HepG2 (cell line): ENCODE results near the gene CABLES1. TPM values are rescaled to one million over a fixed set of nuclear protein-coding genes. Genes with fewer than 3 reads are reported as not detected.
A peak's percentile ranks its signal among the peaks of the same experiment; 100 is the strongest.

Experiments used
- HIC2 ChIP-seq: sonication (generic); formaldehyde crosslinking; IDR thresholded peaks from 2 replicates; pipeline ENCODE4 v1.9.0; 2022; ENCODE audit warnings: low read depth, missing genetic modification reagents
- PATZ1 ChIP-seq: sonication (generic); formaldehyde crosslinking; IDR thresholded peaks from 2 replicates; pipeline ENCODE4 v1.4.0; 2020; ENCODE audit warnings: missing genetic modification reagents
- TAF15 ChIP-seq: fragments of 200-400 bp; formaldehyde crosslinking; IDR thresholded peaks from one replicate; pipeline ENCODE4 v1.6.1; 2018; ENCODE audit warnings: mild to moderate bottlenecking, low read depth, low read length; ENCODE audit not compliant: poor library complexity, severe bottlenecking
- TARDBP ChIP-seq: sonication (generic); formaldehyde crosslinking; IDR thresholded peaks from 2 replicates; pipeline ENCODE4 v1.8.0; 2022; ENCODE audit warnings: mild to moderate bottlenecking, missing genetic modification reagents
- ZNF598 ChIP-seq: sonication (generic); formaldehyde crosslinking; IDR thresholded peaks from 2 replicates; pipeline ENCODE4 v1.5.1; 2020; ENCODE audit warnings: mild to moderate bottlenecking, missing genetic modification reagents, borderline replicate concordance
- polyA plus RNA-seq, 8 experiments: library from polyadenylated mRNA; depleted of rRNA in 3 of 8; stranded (reverse) in 7 of 8; unstranded in 1 of 8; fragments of >200 nt; fragmentation: Illumina TruSeq in 4 of 8; extraction: Trizol in 4 of 8; gene quantifications; 2 replicates each; pipeline versions ENCODE4 v1.2.1 to v1.2.3, GENCODE V29; 2011 to 2016; ENCODE audit warnings: low read depth in 4 of 8, missing spikeins in 1 of 8, mixed read lengths in 1 of 8; ENCODE audit not compliant: insufficient read depth in 1 of 8
- total RNA-seq, 5 experiments: library from RNA; depleted of rRNA; stranded (reverse); fragments of >200 nt; fragmentation: Illumina TruSeq; extraction: Trizol; gene quantifications; 2 replicates each; pipeline ENCODE4 v1.2.3, GENCODE V29; 2016; ENCODE audit warnings: low read depth in 1 of 5
- TF ChIP-seq, protein P1 (sequence below), 2 experiments: sonication (generic) in 1 of 2; formaldehyde crosslinking in 1 of 2; IDR thresholded peaks; 2 replicates each; pipeline versions ENCODE4 v1.6.1 to v1.9.0; 2014 to 2022; ENCODE audit warnings: antibody characterized with exemption in 1 of 2, borderline replicate concordance in 1 of 2, inconsistent platforms in 1 of 2, low read depth in 1 of 2, missing genetic modification reagents in 1 of 2
- TF ChIP-seq, protein P2 (sequence below): sonication (generic); formaldehyde crosslinking; IDR thresholded peaks from 2 replicates; pipeline ENCODE4 v1.4.0; 2020; ENCODE audit warnings: mild to moderate bottlenecking, missing genetic modification reagents
- TF ChIP-seq, protein P3 (sequence below): sonication (generic); formaldehyde crosslinking; IDR thresholded peaks from 2 replicates; pipeline ENCODE4 v1.5.1; 2020; ENCODE audit warnings: mild to moderate bottlenecking, missing genetic modification reagents, borderline replicate concordance

The CABLES1 gene
- total and polyA plus RNA-seq, 2 of the 13 experiments (the other 11 are each of a cell fraction or from before 2014, with no cell fraction given): 14.7 to 25.8 TPM

GRCh38 chr18:23136326-23137096 lies 1.2 kb downstream of the CABLES1 start (continued):
- TF ChIP-seq HIC2: peak; percentile 15; the same call in 1 of the 2 replicates
- TF ChIP-seq TAF15: no peak
- TF ChIP-seq, protein P1, sequence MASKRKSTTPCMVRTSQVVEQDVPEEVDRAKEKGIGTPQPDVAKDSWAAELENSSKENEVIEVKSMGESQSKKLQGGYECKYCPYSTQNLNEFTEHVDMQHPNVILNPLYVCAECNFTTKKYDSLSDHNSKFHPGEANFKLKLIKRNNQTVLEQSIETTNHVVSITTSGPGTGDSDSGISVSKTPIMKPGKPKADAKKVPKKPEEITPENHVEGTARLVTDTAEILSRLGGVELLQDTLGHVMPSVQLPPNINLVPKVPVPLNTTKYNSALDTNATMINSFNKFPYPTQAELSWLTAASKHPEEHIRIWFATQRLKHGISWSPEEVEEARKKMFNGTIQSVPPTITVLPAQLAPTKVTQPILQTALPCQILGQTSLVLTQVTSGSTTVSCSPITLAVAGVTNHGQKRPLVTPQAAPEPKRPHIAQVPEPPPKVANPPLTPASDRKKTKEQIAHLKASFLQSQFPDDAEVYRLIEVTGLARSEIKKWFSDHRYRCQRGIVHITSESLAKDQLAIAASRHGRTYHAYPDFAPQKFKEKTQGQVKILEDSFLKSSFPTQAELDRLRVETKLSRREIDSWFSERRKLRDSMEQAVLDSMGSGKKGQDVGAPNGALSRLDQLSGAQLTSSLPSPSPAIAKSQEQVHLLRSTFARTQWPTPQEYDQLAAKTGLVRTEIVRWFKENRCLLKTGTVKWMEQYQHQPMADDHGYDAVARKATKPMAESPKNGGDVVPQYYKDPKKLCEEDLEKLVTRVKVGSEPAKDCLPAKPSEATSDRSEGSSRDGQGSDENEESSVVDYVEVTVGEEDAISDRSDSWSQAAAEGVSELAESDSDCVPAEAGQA (IDR thresholded peaks at IDR 0.05; ENCODE audit: low read depth): no peak
- TF ChIP-seq, protein P1 (CRISPR knock-in tag; IDR thresholded peaks at IDR 0.05; ENCODE audit: borderline replicate concordance): no peak
- TF ChIP-seq, protein P2, sequence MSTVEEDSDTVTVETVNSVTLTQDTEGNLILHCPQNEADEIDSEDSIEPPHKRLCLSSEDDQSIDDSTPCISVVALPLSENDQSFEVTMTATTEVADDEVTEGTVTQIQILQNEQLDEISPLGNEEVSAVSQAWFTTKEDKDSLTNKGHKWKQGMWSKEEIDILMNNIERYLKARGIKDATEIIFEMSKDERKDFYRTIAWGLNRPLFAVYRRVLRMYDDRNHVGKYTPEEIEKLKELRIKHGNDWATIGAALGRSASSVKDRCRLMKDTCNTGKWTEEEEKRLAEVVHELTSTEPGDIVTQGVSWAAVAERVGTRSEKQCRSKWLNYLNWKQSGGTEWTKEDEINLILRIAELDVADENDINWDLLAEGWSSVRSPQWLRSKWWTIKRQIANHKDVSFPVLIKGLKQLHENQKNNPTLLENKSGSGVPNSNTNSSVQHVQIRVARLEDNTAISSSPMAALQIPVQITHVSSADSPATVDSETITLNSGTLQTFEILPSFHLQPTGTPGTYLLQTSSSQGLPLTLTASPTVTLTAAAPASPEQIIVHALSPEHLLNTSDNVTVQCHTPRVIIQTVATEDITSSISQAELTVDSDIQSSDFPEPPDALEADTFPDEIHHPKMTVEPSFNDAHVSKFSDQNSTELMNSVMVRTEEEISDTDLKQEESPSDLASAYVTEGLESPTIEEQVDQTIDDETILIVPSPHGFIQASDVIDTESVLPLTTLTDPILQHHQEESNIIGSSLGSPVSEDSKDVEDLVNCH: no peak
- no peak for TF ChIP-seq TARDBP (CRISPR knock-in tag)
- TF ChIP-seq PATZ1: no peak
- TF ChIP-seq, protein P3, sequence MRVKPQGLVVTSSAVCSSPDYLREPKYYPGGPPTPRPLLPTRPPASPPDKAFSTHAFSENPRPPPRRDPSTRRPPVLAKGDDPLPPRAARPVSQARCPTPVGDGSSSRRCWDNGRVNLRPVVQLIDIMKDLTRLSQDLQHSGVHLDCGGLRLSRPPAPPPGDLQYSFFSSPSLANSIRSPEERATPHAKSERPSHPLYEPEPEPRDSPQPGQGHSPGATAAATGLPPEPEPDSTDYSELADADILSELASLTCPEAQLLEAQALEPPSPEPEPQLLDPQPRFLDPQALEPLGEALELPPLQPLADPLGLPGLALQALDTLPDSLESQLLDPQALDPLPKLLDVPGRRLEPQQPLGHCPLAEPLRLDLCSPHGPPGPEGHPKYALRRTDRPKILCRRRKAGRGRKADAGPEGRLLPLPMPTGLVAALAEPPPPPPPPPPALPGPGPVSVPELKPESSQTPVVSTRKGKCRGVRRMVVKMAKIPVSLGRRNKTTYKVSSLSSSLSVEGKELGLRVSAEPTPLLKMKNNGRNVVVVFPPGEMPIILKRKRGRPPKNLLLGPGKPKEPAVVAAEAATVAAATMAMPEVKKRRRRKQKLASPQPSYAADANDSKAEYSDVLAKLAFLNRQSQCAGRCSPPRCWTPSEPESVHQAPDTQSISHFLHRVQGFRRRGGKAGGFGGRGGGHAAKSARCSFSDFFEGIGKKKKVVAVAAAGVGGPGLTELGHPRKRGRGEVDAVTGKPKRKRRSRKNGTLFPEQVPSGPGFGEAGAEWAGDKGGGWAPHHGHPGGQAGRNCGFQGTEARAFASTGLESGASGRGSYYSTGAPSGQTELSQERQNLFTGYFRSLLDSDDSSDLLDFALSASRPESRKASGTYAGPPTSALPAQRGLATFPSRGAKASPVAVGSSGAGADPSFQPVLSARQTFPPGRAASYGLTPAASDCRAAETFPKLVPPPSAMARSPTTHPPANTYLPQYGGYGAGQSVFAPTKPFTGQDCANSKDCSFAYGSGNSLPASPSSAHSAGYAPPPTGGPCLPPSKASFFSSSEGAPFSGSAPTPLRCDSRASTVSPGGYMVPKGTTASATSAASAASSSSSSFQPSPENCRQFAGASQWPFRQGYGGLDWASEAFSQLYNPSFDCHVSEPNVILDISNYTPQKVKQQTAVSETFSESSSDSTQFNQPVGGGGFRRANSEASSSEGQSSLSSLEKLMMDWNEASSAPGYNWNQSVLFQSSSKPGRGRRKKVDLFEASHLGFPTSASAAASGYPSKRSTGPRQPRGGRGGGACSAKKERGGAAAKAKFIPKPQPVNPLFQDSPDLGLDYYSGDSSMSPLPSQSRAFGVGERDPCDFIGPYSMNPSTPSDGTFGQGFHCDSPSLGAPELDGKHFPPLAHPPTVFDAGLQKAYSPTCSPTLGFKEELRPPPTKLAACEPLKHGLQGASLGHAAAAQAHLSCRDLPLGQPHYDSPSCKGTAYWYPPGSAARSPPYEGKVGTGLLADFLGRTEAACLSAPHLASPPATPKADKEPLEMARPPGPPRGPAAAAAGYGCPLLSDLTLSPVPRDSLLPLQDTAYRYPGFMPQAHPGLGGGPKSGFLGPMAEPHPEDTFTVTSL (CRISPR knock-in tag): no peak
- TF ChIP-seq ZNF598 (CRISPR knock-in tag): no peak
